Stimulated activated CD4-positive, alpha-beta T cell treated with anti-CD3 and anti-CD28 coated beads, Interleukin-2, amount 100 ng/mL, for 4 hours (primary cell): ENCODE results near the gene BMPR1A.
"Not testable (repeated sequence)": the region's sequence is repeated elsewhere in the genome, so short reads cannot be mapped to it uniquely, and the experiment has no call there.

Experiments used
- DNase-seq: peaks from one replicate; pipeline ENCODE4 v3.0.0-alpha.2; 2020; ENCODE audit warnings: low read depth

BMPR1A gene

DNA sequence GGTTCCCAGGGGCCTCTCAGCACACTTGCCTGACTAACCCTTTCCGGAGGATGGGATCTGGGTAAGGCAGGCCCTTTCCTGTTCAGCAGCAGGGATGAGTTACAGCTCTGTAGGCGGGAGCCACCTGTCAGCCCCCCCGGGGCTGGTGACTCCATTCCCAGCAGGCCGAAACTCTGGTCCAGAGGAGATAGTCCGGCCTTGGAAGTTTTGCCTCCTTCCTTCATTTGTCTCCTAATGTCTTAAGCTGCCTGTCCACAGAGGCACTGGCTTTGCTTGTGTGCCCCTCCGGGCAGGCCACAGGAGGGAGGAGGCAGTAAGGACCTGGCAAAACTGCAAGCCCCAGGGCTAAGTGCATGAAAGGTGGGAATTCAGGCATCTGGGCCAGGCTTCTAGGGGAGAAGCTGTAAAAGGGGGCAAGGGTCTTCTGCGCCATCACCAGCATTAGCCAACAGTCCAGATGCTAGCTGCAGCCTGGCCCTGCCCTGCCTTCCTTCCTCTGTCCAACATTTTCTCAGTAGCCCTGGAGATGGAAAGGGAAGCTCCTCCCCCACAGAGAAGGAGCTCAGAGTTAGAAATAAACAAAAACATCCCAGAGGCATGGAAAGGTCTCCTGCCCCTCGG is 213.1 kb downstream of the BMPR1A start:
- no peak for DNase-seq

DNA sequence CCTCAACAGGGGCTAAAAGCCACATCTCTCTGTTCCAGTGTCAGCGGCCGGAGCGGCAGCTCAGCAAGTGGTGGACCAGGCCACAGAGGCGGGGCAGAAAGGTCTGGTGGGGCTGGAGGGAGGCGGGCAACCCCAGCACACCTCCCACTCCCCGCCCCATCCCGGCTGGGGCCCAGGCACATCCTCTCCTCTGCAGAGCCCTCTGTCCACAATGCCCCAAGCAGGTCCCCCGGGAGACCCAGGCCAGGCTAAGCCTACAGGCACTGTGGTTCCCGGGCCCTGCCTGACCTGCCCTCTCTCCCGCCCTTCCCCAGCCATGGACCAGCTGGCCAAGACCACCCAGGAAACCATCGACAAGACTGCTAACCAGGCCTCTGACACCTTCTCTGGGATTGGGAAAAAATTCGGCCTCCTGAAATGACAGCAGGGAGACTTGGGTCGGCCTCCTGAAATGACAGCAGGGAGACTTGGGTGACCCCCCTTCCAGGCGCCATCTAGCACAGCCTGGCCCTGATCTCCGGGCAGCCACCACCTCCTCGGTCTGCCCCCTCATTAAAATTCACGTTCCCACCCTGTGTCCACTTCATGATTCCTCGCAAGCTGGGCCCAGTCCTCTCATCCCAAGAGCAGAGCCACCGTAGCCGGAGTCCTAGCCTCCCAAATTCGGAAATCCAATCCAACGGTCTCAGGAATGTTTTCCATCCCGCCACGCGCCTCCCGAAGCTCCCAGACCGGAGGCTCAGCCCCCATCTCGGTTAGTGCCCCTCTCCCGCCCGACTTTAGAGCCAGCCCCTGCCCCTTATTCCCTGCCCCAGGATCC is 214.0 kb downstream of the BMPR1A start:
- no peak for DNase-seq

- no peak for DNase-seq
Observed at GRCh38 chr10:86970982-86971231, 214.5 kb downstream of the BMPR1A start.

- DNase-seq = peak; percentile 85
Observed at GRCh38 chr10:86971232-86971991, 215.0 kb downstream of the BMPR1A start.

- DNase-seq = no peak
Observed at GRCh38 chr10:86972613-86973380, 216.4 kb downstream of the BMPR1A start.

- no peak for DNase-seq
Observed at GRCh38 chr10:86974484-86974883, 218.1 kb downstream of the BMPR1A start.

DNA sequence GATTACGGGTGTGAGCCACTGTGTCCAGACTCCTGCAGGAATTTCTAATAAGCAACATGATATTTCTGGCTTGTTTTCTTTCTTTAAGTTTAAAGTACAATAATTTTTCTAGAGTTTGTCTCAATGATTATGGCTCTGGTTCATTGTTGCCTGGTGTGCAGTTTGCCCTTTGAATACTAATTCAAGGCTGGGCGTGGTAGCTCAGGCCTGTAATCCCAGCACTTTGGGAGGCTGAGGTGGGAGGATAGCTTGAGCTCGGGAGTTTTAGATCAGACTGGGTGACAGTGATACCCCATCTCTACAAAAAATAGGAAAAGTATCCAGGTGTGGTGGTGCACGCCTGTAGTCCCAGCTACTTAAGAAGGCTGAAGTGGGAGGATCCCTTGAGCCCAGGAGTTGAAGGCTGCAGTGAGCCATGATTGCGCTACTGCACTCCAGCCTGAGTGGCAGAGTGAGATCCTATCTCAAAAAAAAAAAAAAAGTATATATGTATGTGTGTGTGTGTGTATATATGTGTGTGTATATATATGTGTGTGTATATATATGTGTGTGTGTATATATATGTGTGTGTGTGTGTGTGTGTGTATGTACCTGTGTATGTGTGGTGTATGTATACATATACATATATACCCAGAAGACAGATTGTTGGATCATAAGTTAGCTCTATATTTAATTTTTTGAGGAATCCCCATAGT is 220.1 kb downstream of the BMPR1A start:
- DNase-seq = no peak

DNA sequence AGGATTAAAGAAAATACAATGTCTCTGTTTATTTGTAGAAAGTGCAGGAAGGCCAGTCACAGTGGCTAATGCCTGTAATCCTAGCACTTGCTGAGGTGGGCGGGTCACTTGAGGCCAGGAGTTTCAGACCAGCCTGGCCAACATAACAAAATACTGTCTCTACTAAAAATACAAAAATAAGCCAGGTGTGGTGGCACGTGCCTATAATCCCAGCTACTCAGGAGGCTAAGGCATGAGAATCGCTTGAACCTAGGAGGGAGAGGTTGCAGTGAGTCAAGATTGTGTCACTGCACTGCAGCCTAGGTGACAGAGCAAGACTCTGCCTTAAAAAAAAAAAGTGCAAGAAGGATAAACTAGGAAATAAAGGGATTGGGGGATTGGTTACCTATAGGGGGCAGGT is 222.0 kb downstream of the BMPR1A start:
- DNase-seq = not testable (repeated sequence)

DNA sequence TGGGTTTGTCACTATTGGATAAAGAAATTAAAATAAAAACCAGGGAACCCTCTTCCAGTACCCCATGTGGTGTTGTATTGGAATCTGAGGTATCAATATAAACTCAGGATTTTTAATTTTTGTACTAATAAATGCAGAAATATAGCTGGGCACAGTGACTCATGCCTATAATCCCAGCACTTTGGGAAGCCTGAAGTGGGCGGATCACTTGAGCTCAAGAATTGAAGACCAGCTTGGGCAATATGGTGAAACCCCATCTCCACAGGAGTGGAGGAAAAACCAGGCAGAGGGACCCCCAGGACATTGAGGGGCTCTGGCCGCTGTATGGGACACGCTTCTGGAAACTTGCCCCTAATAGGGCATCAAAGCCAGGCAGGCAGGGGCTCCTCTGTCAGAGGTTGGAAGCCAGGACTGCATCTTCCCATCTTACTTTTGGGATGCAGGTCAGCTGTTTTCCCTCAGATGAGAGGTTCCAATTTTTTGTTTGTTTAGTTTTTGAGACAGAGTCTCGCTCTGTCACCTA is 222.9 kb downstream of the BMPR1A start:
- no peak for DNase-seq

GRCh38 chr10:86979977-86980448 is 223.6 kb downstream of the BMPR1A start:
- no peak for DNase-seq

DNA sequence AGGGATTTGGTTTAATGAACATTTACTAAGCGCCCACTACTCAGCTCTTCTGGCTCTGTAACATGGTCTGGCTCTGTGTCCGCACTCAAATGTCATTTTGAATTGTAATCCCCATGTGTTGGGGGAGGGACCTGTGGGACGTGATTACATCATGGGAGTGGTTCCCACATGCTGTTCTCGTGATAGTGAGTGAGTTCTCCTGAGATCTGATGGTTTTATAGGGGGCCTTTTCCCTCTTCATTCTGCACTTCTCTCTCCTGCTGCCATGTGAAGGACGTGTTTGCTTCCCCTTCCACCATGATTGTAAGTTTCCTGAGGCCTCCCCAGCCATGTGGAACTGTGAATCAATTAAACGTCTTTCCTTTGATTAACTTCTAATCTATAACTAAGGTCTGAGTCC is 224.6 kb downstream of the BMPR1A start:
- not testable (repeated sequence) for DNase-seq

DNA sequence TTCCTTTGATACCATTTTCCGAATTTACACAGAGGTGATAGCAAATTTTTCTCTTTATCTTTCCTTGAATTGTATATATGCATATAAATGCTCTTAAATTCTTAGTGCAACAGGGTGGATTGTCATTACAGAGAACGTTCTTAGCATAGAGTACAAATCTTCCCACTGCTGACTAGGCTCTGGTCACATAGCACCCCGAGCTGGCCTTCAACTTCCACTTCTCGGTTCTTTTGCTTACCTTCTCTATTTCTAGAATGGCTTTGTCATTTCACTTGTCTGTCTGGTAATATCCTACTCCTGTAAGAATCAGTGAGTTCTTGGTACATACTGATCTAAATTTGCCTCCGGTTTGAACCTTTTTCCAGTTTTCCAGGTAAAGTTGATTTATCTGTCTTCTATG is 225.3 kb downstream of the BMPR1A start:
- DNase-seq = no peak
